ENCODE measurements around the gene ACTR2.

- TF ChIP-seq EZH2 (IDR thresholded peaks at IDR 0.05), result no peak
- no peak for TF ChIP-seq EZH2phosphoT487 (IDR thresholded peaks at IDR 0.05)
- no peak for TF ChIP-seq CTCF (IDR thresholded peaks at IDR 0.05)
Observed at GRCh38 chr2:65277791-65278483, 50.3 kb downstream of the ACTR2 start.

All from neural progenitor cell (in vitro differentiated cells).